Thyroid gland (tissue), 4 donors: ENCODE data around the gene SRBD1. TPM values are rescaled to one million over a fixed set of nuclear protein-coding genes. Genes with fewer than 3 reads are reported as not detected.
"Not testable (repeated sequence)": the region's sequence is repeated elsewhere in the genome, so short reads cannot be mapped to it uniquely, and the experiment has no call there.

ENCODE experiments used
- DNase-seq, 2 donors: peaks; one replicate each; pipeline ENCODE4 v3.0.0-alpha.2; 2019
- H3K27ac ChIP-seq, 3 donors: fragments of 200-600 bp; sonication (generic); 1 replicate in 2 of 3; 2 replicates in 1 of 3; pipeline ENCODE4 v1.5.1; 2016 to 2019; ENCODE audit warnings: mild to moderate bottlenecking in 1 of 3, moderate library complexity in 1 of 3
- H3K27me3 ChIP-seq: fragments of 200-600 bp; sonication (generic); one replicate; pipeline ENCODE4 v1.5.1; 2019
- H3K36me3 ChIP-seq, 2 donors: fragments of 200-600 bp; sonication (generic); one replicate each; pipeline ENCODE4 v1.5.1; 2016 to 2019
- H3K4me1 ChIP-seq, 2 donors: fragments of 200-600 bp; sonication (generic); one replicate each; pipeline ENCODE4 v1.5.1; 2017 to 2019
- H3K4me3 ChIP-seq, 3 donors: fragments of 200-600 bp; sonication (generic); replicated peaks in 1 of 3; 1 replicate in 2 of 3; 2 replicates in 1 of 3; pipeline ENCODE4 v1.5.1; 2016; ENCODE audit warnings: mild to moderate bottlenecking in 1 of 3
- H3K9me3 ChIP-seq: fragments of 200-600 bp; sonication (generic); one replicate; pipeline ENCODE4 v1.5.1; 2017
- CTCF ChIP-seq, 6 experiments: fragments of 200-600 bp in 3 of 6; fragments of 450-650 bp in 3 of 6; sonication (generic) in 3 of 6; IDR thresholded peaks; one replicate each; pipeline ENCODE4 v1.5.1; 2016 to 2019; ENCODE audit warnings: antibody characterized with exemption in 6 of 6, mild to moderate bottlenecking in 2 of 6, inconsistent platforms in 1 of 6, moderate library complexity in 1 of 6
- POLR2A ChIP-seq, 2 donors: fragments of 450-650 bp; IDR thresholded peaks; one replicate each; pipeline ENCODE4 v1.6.1; 2017; ENCODE audit warnings: antibody characterized with exemption in 2 of 2, mild to moderate bottlenecking in 2 of 2, moderate library complexity in 1 of 2
- WGBS, 2 donors: methylation state at CpG; one replicate each; pipeline ENCODE4 v1.1.5; 2017; 5-methylcytosine and 5-hydroxymethylcytosine counted together
- intact Hi-C: fragments of 100-400 bp; cut with DNase I; formaldehyde crosslinking; loops from one replicate; pipeline ENCODE4 v1.15.1; 2023
- total RNA-seq, 4 donors: library from RNA; depleted of rRNA; stranded (reverse); fragments of >200 nt; gene quantifications; one replicate each; pipeline ENCODE4 v1.2.3, GENCODE V29; 2016

The SRBD1 gene
- total RNA-seq, 4 donors from 2014 or later = 23.1 to 33.3 (median 27.2) TPM

- TF ChIP-seq CTCF (IDR thresholded peaks at IDR 0.05) (no peak), POLR2A (IDR thresholded peaks at IDR 0.05) (no peak)
- H3K27me3 ChIP-seq = no peaks in the 10 kb centered on the region
- H3K36me3 ChIP-seq = no peaks in the 10 kb centered on the region
- intact Hi-C loops = no loop called here
- H3K27ac ChIP-seq = no peak overlapping the region
- no peak for DNase-seq
- no peaks in the 10 kb centered on the region for H3K9me3 ChIP-seq
- H3K4me3 ChIP-seq = no peak overlapping the region
- 92 to 97% methylated on average over 3 of the region's 3 CpGs for WGBS, 2 donors
- H3K4me1 ChIP-seq = no peaks in the 10 kb centered on the region
Observed at GRCh38 chr2:45438872-45439665, 172.0 kb downstream of the SRBD1 start.

GRCh38 chr2:45436456-45436855 is 174.6 kb downstream of the SRBD1 start:
- H3K27me3 ChIP-seq = no peaks in the 10 kb centered on the region
- H3K4me1 ChIP-seq = no peaks in the 10 kb centered on the region
- whole genome bisulfite sequencing, 2 donors = 78 to 96% methylated on average over 2 of the region's 2 CpGs
- H3K4me3 ChIP-seq = no peak overlapping the region
- intact Hi-C loops = no loop called here
- no peaks in the 10 kb centered on the region for H3K36me3 ChIP-seq
- no peak overlapping the region for H3K27ac ChIP-seq
- no peak for DNase-seq
- H3K9me3 ChIP-seq = no peaks in the 10 kb centered on the region
- TF ChIP-seq POLR2A (IDR thresholded peaks at IDR 0.05) (no peak), CTCF (IDR thresholded peaks at IDR 0.05) (no peak)

GRCh38 chr2:45435316-45435715 is 175.8 kb downstream of the SRBD1 start:
- no peak overlapping the region for H3K4me3 ChIP-seq

GRCh38 chr2:45433363-45433762 is 177.7 kb downstream of the SRBD1 start:
- no peak for DNase-seq
- Histone ChIP-seq H3K9me3 (no peaks in the 10 kb centered on the region), H3K4me1 (no peaks in the 10 kb centered on the region), H3K27me3 (no peaks in the 10 kb centered on the region), H3K36me3 (no peaks in the 10 kb centered on the region), H3K4me3 (no peak overlapping the region), H3K27ac (no peak overlapping the region)
- TF ChIP-seq POLR2A (IDR thresholded peaks at IDR 0.05) (no peak), CTCF (IDR thresholded peaks at IDR 0.05) (no peak)
- intact Hi-C loops = no loop called here
- 54 to 62% methylated on average over 4 of the region's 4 CpGs for WGBS, 2 donors

More at GRCh38 chr2:45435316-45435715, 175.8 kb downstream of the SRBD1 start:
- Histone ChIP-seq H3K27me3 (no peaks in the 10 kb centered on the region), H3K4me1 (no peaks in the 10 kb centered on the region), H3K27ac (no peak overlapping the region), H3K9me3 (no peaks in the 10 kb centered on the region), H3K36me3 (no peaks in the 10 kb centered on the region)
- DNase-seq = no peak
- 47% methylated on average over 3 of the region's 3 CpGs for WGBS, 2 donors
- intact Hi-C loops = no loop called here
- TF ChIP-seq POLR2A (IDR thresholded peaks at IDR 0.05) = no peak
- TF ChIP-seq CTCF (IDR thresholded peaks at IDR 0.05) = no peak

- no peaks in the 10 kb centered on the region for H3K27me3 ChIP-seq
- intact Hi-C loops = no loop called here
- no peaks in the 10 kb centered on the region for H3K9me3 ChIP-seq
- H3K36me3 ChIP-seq = no peaks in the 10 kb centered on the region
- no peak overlapping the region for H3K4me3 ChIP-seq
- DNase-seq = no peak
- TF ChIP-seq POLR2A (IDR thresholded peaks at IDR 0.05) = no peak
- TF ChIP-seq CTCF (IDR thresholded peaks at IDR 0.05) = no peak
- WGBS, 2 donors = 94 to 96% methylated on average over 1 of the region's 1 CpG
- no peak overlapping the region for H3K27ac ChIP-seq
- no peaks in the 10 kb centered on the region for H3K4me1 ChIP-seq
Observed at GRCh38 chr2:45432406-45432805, 178.7 kb downstream of the SRBD1 start.

- intact Hi-C loops, H3K36me3 ChIP-seq, H3K4me3 ChIP-seq, H3K27me3 ChIP-seq, H3K9me3 ChIP-seq, H3K4me1 ChIP-seq, H3K27ac ChIP-seq, DNase-seq: not testable (repeated sequence)
- 100% methylated on average over 4 of the region's 4 CpGs for WGBS, 2 donors
Observed at GRCh38 chr2:45426025-45426424, 185.0 kb downstream of the SRBD1 start.
